OCI-LY1 (cell line): ENCODE measurements around the gene ZFHX3.

Experiments used
- H2AFZ ChIP-seq: fragments of 200-600 bp; sonication (generic), shearing (Covaris generic); 2 replicates; pipeline ENCODE4 v1.6.0; 2014; ENCODE audit warnings: antibody characterized with exemption, mild to moderate bottlenecking, low read length
- H3F3A ChIP-seq: fragments of 200-600 bp; sonication (generic), shearing (Covaris generic); 2 replicates; pipeline ENCODE4 v1.6.0; 2014; ENCODE audit warnings: mild to moderate bottlenecking, antibody characterized with exemption, low read length, moderate library complexity; ENCODE audit not compliant: insufficient read depth
- H3K27ac ChIP-seq: fragments of 200-600 bp; sonication (generic); 2 replicates; pipeline ENCODE4 v1.5.1; 2014; ENCODE audit warnings: low read length, mixed run types, mild to moderate bottlenecking, low read depth; ENCODE audit not compliant: poor library complexity, severe bottlenecking
- H3K27me3 ChIP-seq: fragments of 200-600 bp; sonication (generic); 2 replicates; pipeline ENCODE4 v1.6.0; 2014; ENCODE audit warnings: antibody characterized with exemption, mild to moderate bottlenecking, low read length, moderate library complexity; ENCODE audit not compliant: insufficient read depth
- H3K36me3 ChIP-seq: fragments of 200-600 bp; sonication (generic); 2 replicates; pipeline ENCODE4 v1.6.1; 2014; ENCODE audit warnings: mild to moderate bottlenecking, antibody characterized with exemption, low read length, moderate library complexity, mixed read lengths; ENCODE audit not compliant: insufficient read depth
- H3K4me1 ChIP-seq: fragments of 200-600 bp; sonication (generic); 2 replicates; pipeline ENCODE4 v1.5.1; 2014; ENCODE audit warnings: mild to moderate bottlenecking, low read length, moderate library complexity; ENCODE audit not compliant: insufficient read depth, severe bottlenecking
- H3K4me2 ChIP-seq: fragments of 200-600 bp; sonication (generic), shearing (Covaris generic); 2 replicates; pipeline ENCODE4 v1.6.1; 2014; ENCODE audit warnings: low read length
- H3K4me3 ChIP-seq: fragments of 200-600 bp; sonication (generic); 2 replicates; pipeline ENCODE4 v1.5.1; 2014; ENCODE audit warnings: low read length, low read depth, mild to moderate bottlenecking, mixed read lengths; ENCODE audit not compliant: poor library complexity, severe bottlenecking
- H3K79me2 ChIP-seq: fragments of 200-600 bp; shearing (Covaris generic); 2 replicates; pipeline ENCODE4 v1.6.1; 2016; ENCODE audit warnings: mixed run types, low read length, mixed read lengths; ENCODE audit not compliant: insufficient read depth
- H3K9ac ChIP-seq: fragments of 200-600 bp; sonication (generic), shearing (Covaris generic); 2 replicates; pipeline ENCODE4 v1.6.1; 2014; ENCODE audit warnings: mild to moderate bottlenecking, low read length, mixed read lengths
- H3K9me2 ChIP-seq: fragments of 200-600 bp; sonication (generic), shearing (Covaris generic); 2 replicates; pipeline ENCODE4 v1.6.1; 2014; ENCODE audit warnings: low read depth, mild to moderate bottlenecking, low read length, mixed read lengths
- H3K9me3 ChIP-seq: fragments of 200-600 bp; shearing (Covaris generic); 2 replicates; pipeline ENCODE4 v1.6.1; 2014; ENCODE audit warnings: low read length, mixed read lengths
- H4K20me1 ChIP-seq: fragments of 200-600 bp; sonication (generic), shearing (Covaris generic); 2 replicates; pipeline ENCODE4 v1.6.0; 2016; ENCODE audit warnings: mild to moderate bottlenecking, low read length; ENCODE audit not compliant: insufficient read depth
- CTCF ChIP-seq: fragments of 200-600 bp; sonication (generic), shearing (Covaris generic); IDR thresholded peaks from 2 replicates; pipeline ENCODE4 v1.5.1; 2017; ENCODE audit warnings: mild to moderate bottlenecking, antibody characterized with exemption, low read length, moderate library complexity, mixed read lengths
- EZH2 ChIP-seq: fragments of 200-600 bp; sonication (generic), shearing (Covaris generic); IDR thresholded peaks from 2 replicates; pipeline ENCODE4 v1.8.0; 2017; ENCODE audit warnings: borderline replicate concordance, mixed run types, mild to moderate bottlenecking, antibody characterized with exemption, low read length, moderate library complexity, mixed read lengths

ZFHX3 gene

GRCh38 chr16:73057291-73058210 lies 9.6 kb upstream of the ZFHX3 start:
- H3K4me2 ChIP-seq, result peak overlapping the region; percentile 61
- H3K36me3 ChIP-seq, result no peaks in the 10 kb centered on the region
- H3K9me3 ChIP-seq, result no peaks in the 10 kb centered on the region
- H3K27ac ChIP-seq, result no peak overlapping the region
- TF ChIP-seq CTCF (no peak), EZH2 (no peak)
- no peaks in the 10 kb centered on the region for H3K9me2 ChIP-seq
- H3K4me1 ChIP-seq, result no peaks in the 10 kb centered on the region
- H2AFZ ChIP-seq, result no peak overlapping the region
- no peaks in the 10 kb centered on the region for H4K20me1 ChIP-seq
- H3K4me3 ChIP-seq, result peak overlapping the region; percentile 61
- H3K27me3 ChIP-seq, result no peaks in the 10 kb centered on the region
- H3K9ac ChIP-seq, result no peak overlapping the region
- no peaks in the 10 kb centered on the region for H3K79me2 ChIP-seq
- no peaks in the 10 kb centered on the region for H3F3A ChIP-seq

GRCh38 chr16:73056921-73057290 lies 9.0 kb upstream of the ZFHX3 start:
- H3K4me1 ChIP-seq, result no peaks in the 10 kb centered on the region
- H3K4me3 ChIP-seq, result no peak overlapping the region

GRCh38 chr16:73056448-73056847 lies 8.5 kb upstream of the ZFHX3 start:
- H3K9ac ChIP-seq, result no peak overlapping the region
- no peak overlapping the region for H2AFZ ChIP-seq
- no peaks in the 10 kb centered on the region for H3K9me3 ChIP-seq
- TF ChIP-seq CTCF (no peak), EZH2 (no peak)
- H3K27ac ChIP-seq, result no peak overlapping the region
- no peaks in the 10 kb centered on the region for H3K36me3 ChIP-seq
- H3K4me3 ChIP-seq, result no peak overlapping the region
- H4K20me1 ChIP-seq, result no peaks in the 10 kb centered on the region
- H3K4me2 ChIP-seq, result no peak overlapping the region
- no peaks in the 10 kb centered on the region for H3K27me3 ChIP-seq
- no peaks in the 10 kb centered on the region for H3K79me2 ChIP-seq
- no peaks in the 10 kb centered on the region for H3K4me1 ChIP-seq
- H3K9me2 ChIP-seq, result no peaks in the 10 kb centered on the region
- no peaks in the 10 kb centered on the region for H3F3A ChIP-seq

More at GRCh38 chr16:73056921-73057290, 9.0 kb upstream of the ZFHX3 start:
- H3K9ac ChIP-seq, result no peak overlapping the region
- H2AFZ ChIP-seq, result no peak overlapping the region
- no peaks in the 10 kb centered on the region for H3F3A ChIP-seq
- H3K9me3 ChIP-seq, result no peaks in the 10 kb centered on the region
- H3K79me2 ChIP-seq, result no peaks in the 10 kb centered on the region
- TF ChIP-seq CTCF, result no peak
- no peak for TF ChIP-seq EZH2
- H3K9me2 ChIP-seq, result no peaks in the 10 kb centered on the region
- no peak overlapping the region for H3K27ac ChIP-seq
- H3K36me3 ChIP-seq, result no peaks in the 10 kb centered on the region
- no peak overlapping the region for H3K4me2 ChIP-seq
- no peaks in the 10 kb centered on the region for H3K27me3 ChIP-seq
- H4K20me1 ChIP-seq, result no peaks in the 10 kb centered on the region
